ENCODE data around the gene SMU1.

The SMU1 gene

GRCh38 chr9:33044677-33045282 is 31.7 kb downstream of the SMU1 start:
- no peak for DNase-seq (ENCODE audit: low read depth)

GRCh38 chr9:33044162-33044673 is 32.3 kb downstream of the SMU1 start:
- DNase-seq (ENCODE audit: low read depth): peak; percentile 23

DNA sequence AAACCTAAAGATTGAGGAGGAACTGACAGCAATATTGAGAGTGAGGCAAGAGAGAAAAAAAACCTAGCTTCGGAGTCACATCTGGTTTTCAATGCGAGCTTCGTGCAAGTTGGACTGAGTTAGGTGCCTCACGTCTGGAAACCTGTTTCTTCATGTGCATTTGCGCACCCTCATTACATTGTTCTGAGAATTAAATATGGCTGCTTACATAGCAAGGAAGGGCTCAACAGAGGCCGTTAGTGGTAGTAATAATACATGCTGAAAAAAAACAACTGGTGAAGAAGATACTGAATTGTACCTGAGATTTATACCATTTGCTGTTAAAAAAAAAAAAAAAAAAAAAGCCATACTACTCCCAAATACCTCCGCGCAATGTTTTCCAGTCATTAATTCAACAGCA is 32.8 kb downstream of the SMU1 start:
- no peak for DNase-seq (ENCODE audit: low read depth)

GRCh38 chr9:33042473-33042872 is 34.0 kb downstream of the SMU1 start:
- no peak for DNase-seq (ENCODE audit: low read depth)

GRCh38 chr9:33041432-33042188 is 34.9 kb downstream of the SMU1 start:
- DNase-seq (ENCODE audit: low read depth): no peak

GRCh38 chr9:33040792-33041431 is 35.6 kb downstream of the SMU1 start:
- no peak for DNase-seq (ENCODE audit: low read depth)

GRCh38 chr9:33032865-33033264 is 43.6 kb downstream of the SMU1 start:
- DNase-seq (ENCODE audit: low read depth): no peak

DNA sequence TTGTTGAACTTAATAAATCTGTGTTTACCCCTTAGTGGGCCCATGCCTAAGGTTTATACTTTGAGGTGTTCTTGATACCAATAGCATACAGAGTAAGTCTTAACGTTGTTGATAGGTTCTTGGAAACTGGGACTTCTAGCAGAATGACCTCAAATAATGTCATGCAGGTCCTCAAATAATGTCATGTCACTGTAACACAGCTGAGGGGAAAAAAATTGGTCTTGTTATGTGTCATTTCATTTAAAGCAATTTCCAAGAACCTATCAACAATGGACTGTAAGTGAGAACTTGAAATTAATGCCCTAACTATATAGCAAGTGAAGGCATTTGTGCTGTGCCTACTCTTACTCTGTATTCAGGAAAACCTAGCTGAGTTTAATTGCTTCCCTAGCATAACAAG is 44.2 kb downstream of the SMU1 start:
- DNase-seq (ENCODE audit: low read depth): no peak

DNA sequence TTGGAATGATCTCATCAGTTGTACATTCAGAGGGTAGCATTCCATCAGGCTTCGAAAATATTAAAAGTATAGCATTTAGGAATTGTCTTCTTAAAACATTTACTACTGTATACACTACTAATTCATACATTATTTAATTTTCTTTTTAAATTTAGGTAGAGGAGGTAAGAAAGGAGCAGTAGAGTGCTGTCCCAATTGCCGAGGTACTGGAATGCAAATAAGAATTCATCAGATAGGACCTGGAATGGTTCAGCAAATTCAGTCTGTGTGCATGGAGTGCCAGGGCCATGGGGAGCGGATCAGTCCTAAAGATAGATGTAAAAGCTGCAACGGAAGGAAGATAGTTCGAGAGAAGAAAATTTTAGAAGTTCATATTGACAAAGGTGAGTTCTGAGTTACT is 46.2 kb downstream of the SMU1 start:
- no peak for DNase-seq (ENCODE audit: low read depth)

DNA sequence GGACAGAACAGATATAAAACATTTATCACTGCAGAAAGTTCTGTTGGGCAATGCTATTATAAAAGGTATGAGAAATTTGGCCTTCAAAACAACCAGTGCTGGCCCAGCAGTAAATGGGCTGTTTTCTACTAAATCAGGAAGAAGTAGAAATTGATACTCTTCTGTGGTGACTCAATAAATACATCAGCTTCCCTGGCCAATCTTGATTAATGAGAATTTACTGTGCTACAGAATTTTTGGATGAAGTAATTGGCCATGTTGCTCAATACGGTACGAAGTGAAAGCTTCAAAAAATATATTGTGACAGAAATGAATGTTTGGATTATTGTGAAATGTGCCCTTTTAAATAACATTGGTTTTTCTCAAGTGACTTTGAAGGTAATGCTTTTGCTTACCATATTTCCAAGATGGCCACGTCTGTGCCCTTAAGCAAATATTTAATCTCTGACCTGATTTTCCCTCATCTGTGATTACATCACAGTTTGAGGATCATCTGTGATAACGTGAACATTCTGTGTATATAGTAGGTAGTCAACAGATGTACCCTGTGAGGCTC is 47.2 kb downstream of the SMU1 start:
- no peak for DNase-seq (ENCODE audit: low read depth)

DNA sequence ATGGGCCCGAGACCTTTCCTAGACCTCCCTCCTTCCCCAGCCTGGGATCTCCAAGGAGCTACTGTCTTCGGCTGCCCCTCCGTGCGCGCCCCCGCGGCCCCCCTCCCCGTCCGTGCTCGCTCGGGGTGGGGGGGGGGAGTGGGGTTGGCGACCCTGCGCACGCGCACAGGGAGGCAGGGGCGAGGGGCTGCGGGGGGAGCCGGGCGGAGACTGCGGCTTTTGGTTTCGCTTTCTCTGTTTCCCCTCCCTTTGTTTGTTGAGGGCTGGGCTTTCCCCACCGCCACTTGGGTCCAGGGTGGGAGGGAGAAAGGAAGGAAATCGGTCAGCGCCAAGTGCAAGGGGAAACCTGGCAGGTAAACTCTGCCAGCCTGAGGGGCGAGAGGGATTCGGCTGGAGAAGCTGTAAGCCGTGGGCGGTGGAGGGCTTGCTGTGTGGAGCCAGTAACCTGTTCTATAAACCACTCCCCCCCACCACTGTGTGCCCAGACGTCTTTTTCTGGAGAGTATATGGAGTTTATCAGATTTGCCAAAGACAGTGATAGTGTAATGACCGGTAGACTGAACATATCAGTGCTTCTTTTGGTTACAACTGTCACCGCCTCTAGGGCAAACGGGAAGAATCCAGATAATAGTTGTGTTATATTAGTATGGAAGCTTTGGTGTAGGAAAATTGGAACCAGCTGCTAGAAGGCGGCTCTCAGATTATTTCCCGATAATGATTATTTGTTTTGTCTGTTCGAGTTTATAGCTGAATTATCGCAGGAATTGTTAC is 50.7 kb downstream of the SMU1 start:
- peak; percentile 56 for DNase-seq (ENCODE audit: low read depth)

DNA sequence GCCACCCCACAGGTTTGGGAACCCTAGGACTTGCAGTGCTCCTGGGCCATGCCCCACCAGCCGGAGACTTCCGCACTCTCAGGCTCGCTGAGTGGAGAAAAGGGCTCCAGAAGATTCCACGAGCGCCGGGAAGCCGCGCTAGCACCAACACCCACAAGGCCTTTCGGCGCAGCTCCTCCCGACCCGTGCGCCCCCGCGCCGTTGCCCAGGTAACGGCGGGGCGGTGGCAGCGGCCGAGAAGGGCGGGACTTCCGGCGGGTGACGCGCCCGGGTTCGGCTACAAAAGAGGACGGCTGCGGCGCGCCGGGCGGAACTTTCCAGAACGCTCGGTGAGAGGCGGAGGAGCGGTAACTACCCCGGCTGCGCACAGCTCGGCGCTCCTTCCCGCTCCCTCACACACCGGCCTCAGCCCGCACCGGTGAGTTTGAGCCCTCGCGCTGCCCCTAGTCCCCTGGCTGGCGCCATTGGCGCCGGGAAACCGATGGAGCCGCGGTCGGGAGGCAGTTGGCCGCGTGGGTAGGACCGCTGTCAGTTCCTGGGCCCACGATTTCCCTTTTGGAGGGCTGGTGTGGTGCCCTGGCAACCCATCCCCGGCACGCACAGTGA is 51.4 kb downstream of the SMU1 start, which contains the start of gene DNAJA1:
TSS of gene DNAJA1 (plus strand) at position 308 of the 606 bp plus-strand sequence. CDS start 1,212 bp downstream, outside the sequence.
- peak; percentile 95 for DNase-seq (ENCODE audit: low read depth)

DNA sequence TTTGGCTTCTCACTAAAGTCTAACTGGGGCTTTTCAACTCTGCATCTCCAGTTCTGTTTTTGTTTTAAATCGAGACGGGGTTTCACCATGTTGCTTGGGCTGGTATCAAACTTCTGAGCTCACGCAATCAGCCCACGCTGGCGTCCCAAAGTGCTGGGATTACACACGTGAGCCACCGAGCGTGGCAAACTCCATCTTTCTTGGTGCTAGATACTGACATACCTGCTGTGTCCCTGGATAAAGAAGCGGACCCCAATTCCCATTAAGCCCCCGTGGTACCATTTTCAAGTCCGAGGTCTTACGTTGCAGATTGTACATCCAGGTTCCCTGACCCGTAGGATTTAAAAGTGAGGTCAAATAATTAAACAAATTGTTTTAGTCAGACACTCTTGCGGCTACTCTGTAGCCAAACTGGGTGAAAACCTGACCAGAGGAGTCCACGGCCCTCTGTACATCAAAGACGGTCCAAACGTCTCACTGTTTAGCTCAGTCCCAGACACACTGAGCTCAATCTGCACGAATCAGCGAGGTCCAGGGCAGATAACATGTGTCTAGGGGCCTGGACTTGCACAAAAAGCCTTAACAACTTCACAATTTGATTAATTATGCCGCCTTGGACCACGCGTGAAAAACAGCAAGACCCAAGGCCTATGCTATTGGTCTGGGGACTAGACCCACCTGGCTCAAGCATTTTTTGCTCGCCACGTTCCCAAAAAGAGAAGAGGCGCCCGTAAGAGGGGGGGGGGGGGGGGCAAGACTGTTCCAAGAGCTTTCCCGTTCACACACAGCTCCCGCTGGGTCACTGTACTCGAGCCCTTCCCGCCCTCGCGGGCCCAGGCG is 52.1 kb downstream of the SMU1 start:
- DNase-seq (ENCODE audit: low read depth): no peak

DNA sequence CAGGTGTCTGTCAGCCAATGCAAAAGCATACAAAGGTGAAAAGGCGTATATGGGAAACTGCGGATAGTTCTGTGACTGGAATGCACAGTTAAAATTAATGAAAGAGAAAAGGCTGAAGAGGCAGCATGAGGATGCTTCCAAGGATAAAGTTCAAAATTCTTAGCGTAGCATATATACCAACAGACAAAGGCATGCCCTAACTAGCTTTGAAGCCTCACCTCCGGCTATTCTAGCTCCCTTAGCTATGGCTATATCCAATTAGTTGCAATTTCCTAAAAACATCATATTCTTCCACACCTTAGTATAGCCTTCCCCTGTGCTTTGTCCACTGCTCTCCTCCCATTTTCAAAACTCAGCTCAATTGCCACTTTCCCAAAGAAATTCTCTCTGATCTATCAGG is 52.8 kb downstream of the SMU1 start:
- DNase-seq (ENCODE audit: low read depth): no peak

- no peak for DNase-seq (ENCODE audit: low read depth)
Measured at GRCh38 chr9:33022755-33023154, 53.7 kb downstream of the SMU1 start.

- no peak for DNase-seq (ENCODE audit: low read depth)
Measured at GRCh38 chr9:33022303-33022702, 54.2 kb downstream of the SMU1 start.

DNA sequence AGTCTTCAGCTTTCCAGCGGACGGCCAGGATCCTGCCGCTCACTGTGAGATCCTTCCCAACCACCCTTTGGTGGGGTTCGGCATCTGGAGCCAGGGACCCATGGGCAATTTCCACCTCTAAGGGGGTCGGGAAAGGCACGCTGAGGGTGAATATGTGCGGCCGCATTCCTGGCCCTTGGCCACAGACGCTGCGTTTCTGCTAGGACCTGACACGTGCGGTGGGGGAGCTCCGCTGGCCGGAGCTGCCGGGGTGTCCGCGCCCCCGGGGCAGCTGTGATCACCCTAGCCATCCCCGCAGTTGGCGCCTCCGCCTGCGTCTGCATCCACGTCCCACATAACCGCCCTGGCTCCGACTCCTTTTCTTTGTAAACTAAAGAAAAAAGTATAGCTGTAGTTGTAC is 56.7 kb downstream of the SMU1 start:
- DNase-seq (ENCODE audit: low read depth): no peak

- no peak for DNase-seq (ENCODE audit: low read depth)
Measured at GRCh38 chr9:33017283-33018041, 59.0 kb downstream of the SMU1 start.

DNA sequence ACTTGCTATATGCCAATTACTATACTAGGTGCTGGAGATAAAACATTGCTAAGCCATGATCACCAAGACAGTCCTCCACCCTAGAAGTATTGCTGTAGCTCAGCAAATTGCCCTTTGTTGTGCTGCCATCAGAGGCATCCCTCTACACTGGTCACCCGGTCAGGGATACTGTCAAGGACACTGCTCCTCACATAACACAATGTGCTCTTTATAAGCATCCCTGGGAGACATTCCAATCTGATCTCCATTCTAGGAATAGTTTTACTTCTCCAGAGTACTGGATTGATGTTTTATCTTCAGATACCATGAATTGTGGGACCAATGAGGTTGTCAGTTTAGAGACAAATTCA is 61.8 kb downstream of the SMU1 start:
- no peak for DNase-seq (ENCODE audit: low read depth)
